ENCODE results near the gene LRPPRC.

- TF ChIP-seq EGR1 (IDR thresholded peaks at IDR 0.05), result no peak
- no peak for TF ChIP-seq YY1 (IDR thresholded peaks at IDR 0.05; ENCODE audit: low read depth)
- no peak for TF ChIP-seq NFIC (IDR thresholded peaks at IDR 0.05)
- TF ChIP-seq CREB1 (IDR thresholded peaks at IDR 0.05; ENCODE audit: low read depth), result no peak
- no peak for TF ChIP-seq USF1 (IDR thresholded peaks at IDR 0.05)
- TF ChIP-seq RAD21 (IDR thresholded peaks at IDR 0.05; ENCODE audit: low read depth), result no peak
- TF ChIP-seq CEBPB (IDR thresholded peaks at IDR 0.05), result no peak
These were observed 152.9 kb downstream of the LRPPRC start for GRCh38 chr2:43842866-43843226.
